ENCODE measurements around the gene ZMAT5.

Gene ZMAT5

DNA sequence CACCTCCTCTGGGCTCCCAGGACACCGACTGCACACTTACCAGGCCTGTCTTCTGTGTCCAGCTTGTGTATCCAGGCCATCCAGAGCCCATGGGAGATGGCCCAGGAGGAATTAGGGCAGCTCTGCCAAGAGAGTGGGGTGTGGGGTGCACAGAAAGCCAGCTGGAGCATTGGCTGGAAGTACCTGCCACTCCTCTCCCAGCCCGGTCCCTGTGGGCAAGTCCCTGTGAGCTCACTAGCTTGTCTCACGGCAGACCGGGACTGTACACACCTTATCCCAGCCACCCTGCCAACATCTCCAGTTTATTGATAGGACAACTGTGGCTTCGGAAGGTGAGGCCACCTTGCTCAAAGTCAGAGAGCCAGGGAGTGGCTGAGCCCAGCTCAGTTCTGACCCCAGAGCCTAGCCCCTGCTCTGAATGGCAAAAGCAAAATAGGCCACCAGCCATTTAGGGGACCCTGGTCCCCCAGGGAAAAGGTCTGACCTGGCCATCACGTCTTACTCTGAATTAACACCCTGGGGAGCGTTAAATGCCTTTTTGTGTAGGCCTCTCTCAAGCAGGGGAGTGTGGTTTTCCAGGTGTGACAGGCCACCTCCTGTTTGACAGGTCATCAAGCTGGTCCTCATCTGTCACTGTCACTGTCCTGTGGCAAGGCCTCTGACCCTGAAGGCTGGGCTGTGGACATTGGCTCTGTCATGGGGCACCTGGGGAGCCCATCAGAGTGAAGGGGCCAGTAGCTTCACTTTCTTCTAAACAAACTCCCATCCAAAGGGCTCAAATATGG lies 15.4 kb upstream of the ZMAT5 start:
- in situ Hi-C loops (cut with MboI; ENCODE audit: low sequenced_read_pairs, unreplicated experiment) = no loop called here
- DNase-seq (ENCODE audit: low spot score) = no peak
- TF ChIP-seq, protein P1, sequence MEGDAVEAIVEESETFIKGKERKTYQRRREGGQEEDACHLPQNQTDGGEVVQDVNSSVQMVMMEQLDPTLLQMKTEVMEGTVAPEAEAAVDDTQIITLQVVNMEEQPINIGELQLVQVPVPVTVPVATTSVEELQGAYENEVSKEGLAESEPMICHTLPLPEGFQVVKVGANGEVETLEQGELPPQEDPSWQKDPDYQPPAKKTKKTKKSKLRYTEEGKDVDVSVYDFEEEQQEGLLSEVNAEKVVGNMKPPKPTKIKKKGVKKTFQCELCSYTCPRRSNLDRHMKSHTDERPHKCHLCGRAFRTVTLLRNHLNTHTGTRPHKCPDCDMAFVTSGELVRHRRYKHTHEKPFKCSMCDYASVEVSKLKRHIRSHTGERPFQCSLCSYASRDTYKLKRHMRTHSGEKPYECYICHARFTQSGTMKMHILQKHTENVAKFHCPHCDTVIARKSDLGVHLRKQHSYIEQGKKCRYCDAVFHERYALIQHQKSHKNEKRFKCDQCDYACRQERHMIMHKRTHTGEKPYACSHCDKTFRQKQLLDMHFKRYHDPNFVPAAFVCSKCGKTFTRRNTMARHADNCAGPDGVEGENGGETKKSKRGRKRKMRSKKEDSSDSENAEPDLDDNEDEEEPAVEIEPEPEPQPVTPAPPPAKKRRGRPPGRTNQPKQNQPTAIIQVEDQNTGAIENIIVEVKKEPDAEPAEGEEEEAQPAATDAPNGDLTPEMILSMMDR (IDR thresholded peaks at IDR 0.05; ENCODE audit: borderline replicate concordance, control extremely low read depth, extremely low read depth, insufficient read depth, missing control alignments) = no peak

DNA sequence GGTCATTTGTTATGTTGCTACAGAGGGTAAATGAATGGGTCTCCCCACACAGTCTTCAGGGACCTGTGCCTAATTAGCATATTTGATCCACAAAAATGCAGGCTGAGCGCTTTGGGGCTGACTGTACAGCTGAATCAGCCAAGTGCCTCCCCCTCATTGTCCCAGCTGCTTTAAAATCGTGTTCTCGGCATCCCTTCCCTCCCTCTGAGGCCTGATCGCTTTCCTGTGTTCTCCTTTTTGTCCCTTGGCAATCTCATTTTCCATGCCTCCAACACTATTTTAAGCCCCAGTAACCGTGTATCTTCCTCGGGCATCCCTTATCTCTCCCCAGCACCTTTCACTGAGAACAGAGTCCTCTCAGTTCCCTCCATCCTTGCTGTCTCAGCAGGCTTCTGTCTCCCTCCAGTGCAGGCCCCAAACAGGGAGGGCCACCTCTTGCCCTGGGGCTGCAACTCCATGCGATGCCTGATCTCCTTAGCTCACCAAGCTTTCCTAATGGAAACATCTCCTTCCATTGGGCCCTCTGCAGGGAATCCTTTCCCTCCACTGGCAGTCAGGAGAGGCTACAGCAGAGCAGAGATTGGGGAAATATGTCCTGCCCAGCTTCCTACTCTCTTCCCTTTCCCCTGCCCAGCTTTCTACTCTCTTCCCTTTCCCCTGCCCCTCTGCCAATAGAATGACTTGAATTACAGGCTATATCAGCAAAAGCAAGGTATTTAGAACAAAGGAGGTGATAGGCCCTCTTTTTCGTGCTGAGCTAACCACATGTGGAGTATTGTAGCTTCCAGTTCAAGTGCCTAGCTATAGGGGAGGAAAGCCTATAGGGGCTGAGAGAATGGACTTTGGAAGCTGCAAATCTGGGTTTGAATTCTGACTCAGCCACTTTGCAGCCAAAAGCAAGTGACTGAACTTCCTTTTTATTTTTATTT lies 14.2 kb upstream of the ZMAT5 start:
- DNase-seq (ENCODE audit: low spot score) = no peak
- in situ Hi-C loops (cut with MboI; ENCODE audit: low sequenced_read_pairs, unreplicated experiment) = no loop called here
- TF ChIP-seq, protein P1 (IDR thresholded peaks at IDR 0.05; ENCODE audit: borderline replicate concordance, control extremely low read depth, extremely low read depth, insufficient read depth, missing control alignments) = no peak

DNA sequence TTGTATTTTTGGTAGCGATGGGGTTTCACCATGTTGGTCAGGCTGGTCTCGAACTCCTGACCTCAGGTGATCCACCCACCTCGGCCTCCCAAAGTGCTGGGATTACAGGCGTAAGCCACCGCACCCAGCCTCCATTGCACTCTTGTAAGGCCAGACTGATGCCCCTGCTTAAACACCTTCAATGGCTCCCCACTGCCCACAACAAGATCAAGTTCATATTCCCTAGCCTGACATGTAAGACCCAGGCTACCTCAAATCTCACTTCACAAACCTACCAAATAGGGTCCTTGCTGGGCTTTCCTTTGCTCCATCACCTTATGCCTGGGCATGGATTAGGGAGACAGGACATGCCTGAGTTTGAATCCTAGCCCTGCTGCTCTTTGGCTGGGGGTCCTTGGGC lies 13.4 kb upstream of the ZMAT5 start:
- TF ChIP-seq, protein P1 (IDR thresholded peaks at IDR 0.05; ENCODE audit: borderline replicate concordance, control extremely low read depth, extremely low read depth, insufficient read depth, missing control alignments) = no peak
- in situ Hi-C loops (cut with MboI; ENCODE audit: low sequenced_read_pairs, unreplicated experiment) = no loop called here

DNA sequence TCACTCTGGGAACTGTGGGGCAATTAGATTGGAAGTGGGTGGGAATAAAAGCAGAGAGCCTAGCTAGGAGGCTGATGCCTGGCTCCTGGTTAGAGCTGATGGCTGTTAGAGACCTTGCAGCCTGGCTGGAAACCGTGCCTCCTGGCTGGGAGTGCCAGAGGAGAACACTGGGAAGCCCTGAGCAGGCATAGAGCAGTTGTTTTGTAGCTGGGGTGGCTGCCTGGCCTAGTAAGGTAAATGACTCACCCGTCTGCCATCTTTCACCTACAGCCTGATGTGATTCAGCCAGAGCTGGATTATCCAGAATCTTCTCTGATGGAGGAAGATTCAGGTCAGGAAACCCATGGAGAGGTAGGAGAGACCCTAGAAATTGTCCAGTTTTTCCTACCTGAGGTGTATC lies 6.4 kb upstream of the ZMAT5 start:
- in situ Hi-C loops (cut with MboI; ENCODE audit: low sequenced_read_pairs, unreplicated experiment) = no loop called here
- TF ChIP-seq, protein P1 (IDR thresholded peaks at IDR 0.05; ENCODE audit: borderline replicate concordance, control extremely low read depth, extremely low read depth, insufficient read depth, missing control alignments) = no peak
- DNase-seq (ENCODE audit: low spot score) = no peak

More for the DNA sequence above, 13.4 kb upstream of the ZMAT5 start:
- DNase-seq (ENCODE audit: low spot score) = no peak

DNA sequence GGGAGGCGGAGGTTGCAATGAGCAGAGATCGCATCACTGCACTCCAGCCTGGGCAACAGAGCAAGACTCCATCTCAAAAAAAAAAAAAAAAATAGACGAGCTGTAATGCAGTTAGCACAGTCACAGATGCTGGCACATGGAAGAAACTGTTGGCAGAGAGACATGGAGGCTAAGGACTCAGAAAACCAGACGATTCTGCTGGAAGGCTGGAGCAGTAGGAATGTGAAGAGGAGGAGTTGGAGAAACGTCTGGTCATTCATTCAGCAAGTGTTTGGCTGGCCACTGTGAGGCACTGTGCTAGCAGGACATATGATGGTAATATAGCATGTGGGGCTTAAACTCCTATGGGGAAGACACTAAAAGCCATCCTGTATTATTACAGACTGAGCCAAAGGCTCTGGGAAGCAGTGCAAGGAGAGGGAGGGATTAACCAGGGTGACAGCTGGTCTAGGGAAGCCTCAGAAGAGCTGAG lies 5.4 kb upstream of the ZMAT5 start:
- no peak for DNase-seq (ENCODE audit: low spot score)
- TF ChIP-seq, protein P1 (IDR thresholded peaks at IDR 0.05; ENCODE audit: borderline replicate concordance, control extremely low read depth, extremely low read depth, insufficient read depth, missing control alignments) = peak; percentile 10
- in situ Hi-C loops (cut with MboI; ENCODE audit: low sequenced_read_pairs, unreplicated experiment) = no loop called here

DNA sequence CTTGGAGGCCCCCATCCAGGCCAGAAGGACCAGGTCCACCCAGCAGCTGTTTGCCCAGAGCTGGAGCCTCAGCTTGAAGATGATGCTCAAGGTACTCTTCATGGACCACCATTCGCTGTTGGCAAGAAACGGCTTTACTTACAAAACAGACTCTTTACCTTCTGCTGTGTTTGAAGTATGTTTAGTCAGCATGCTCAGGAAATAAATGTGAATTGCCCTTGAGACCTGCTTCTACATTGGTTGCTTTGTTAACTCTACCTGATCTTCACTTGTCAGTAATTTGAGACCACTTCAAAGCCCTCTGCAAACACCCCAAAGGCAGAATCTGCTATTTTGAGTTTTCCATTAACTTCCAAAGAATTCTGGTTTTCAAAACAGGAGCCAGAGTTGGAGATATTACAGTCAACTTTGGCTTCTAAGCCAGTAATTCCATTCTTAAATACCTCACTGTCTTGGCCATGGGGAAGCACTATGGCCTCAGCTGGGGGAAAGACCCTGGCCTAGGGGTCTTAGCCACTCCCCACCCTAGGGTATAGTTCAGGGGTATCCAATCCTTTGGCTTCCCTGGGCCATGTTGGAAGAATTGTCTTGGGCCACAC lies 3.0 kb upstream of the ZMAT5 start:
- no peak for DNase-seq (ENCODE audit: low spot score)
- TF ChIP-seq, protein P1 (IDR thresholded peaks at IDR 0.05; ENCODE audit: borderline replicate concordance, control extremely low read depth, extremely low read depth, insufficient read depth, missing control alignments) = no peak
- in situ Hi-C loops (cut with MboI; ENCODE audit: low sequenced_read_pairs, unreplicated experiment) = no loop called here
